Adrenal gland (tissue), 5 donors: ENCODE measurements around the gene RFT1.
A peak's percentile ranks its signal among the peaks of the same experiment; 100 is the strongest.

Experiments used
- CTCF ChIP-seq, 6 experiments: fragments of 450-650 bp in 4 of 6; fragments of 200-600 bp in 2 of 6; sonication (generic) in 1 of 6; IDR thresholded peaks; 1 replicate in 5 of 6; 2 replicates in 1 of 6; pipeline versions ENCODE4 v1.5.1 to v1.8.0; 2016 to 2021; ENCODE audit warnings: antibody characterized with exemption in 6 of 6, mild to moderate bottlenecking in 2 of 6, moderate library complexity in 1 of 6
- POLR2A ChIP-seq, 2 donors: fragments of 450-650 bp; IDR thresholded peaks; one replicate each; pipeline ENCODE4 v1.6.1; 2017; ENCODE audit warnings: antibody characterized with exemption in 2 of 2, mild to moderate bottlenecking in 2 of 2, moderate library complexity in 1 of 2
- donor health status: DM: no; HTN: no; CAD: no.

DNA sequence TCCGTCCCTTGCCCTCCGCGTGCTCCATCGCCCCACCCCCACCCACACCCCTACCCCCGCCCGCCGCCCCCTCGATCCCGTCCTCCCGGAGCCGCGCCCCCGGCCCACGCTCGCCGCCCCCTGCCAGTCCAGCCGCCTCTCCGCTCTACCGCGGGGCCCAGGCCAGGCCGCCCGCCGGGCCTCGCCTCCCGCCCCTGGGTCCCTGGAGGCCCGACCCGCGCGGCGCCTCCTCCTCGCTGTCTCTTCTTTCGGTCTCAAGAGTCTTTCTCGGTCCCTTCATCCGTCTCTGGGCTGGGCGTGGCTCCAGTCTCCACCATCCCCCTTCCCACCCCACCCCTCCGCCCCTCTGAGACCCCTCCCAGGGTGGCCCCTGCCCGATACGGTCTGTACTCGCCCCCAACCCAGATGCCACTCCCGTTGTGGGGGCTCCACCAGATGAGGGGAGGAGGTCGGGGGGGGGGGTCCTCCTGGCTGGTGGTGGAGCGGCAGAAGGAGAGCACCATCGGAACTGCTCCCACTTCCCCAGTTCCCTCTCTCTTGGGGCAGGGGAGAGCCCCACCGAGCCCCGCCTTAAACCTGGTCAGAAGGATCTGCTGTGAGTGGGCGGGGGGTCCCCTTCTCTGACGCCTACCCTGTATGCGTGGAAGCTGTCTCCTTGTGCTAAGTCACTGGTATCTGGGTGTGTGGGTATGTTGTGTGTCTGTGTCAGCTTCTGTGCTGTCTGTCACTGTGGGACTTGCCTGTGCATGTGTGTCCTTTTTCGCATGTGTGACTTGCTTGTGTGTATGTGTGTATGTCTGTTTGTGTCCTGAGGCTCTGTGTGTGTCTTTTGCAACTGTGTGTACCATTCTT, 31.8 kb upstream of the RFT1 start:
- TF ChIP-seq CTCF (IDR thresholded peaks at IDR 0.05), result peak in 1 of 6 experiments; percentile 2
- no peak for TF ChIP-seq POLR2A (IDR thresholded peaks at IDR 0.05)
